Measurements from ENCODE around the gene RAE1. TPM values are rescaled to one million over a fixed set of nuclear protein-coding genes. Genes with fewer than 3 reads are reported as not detected.

The RAE1 gene
- polyA plus RNA-seq, 1 experiment = 39.0 TPM

- POLR2A ChIA-PET = no interaction called here
- TF ChIP-seq CTCF (IDR thresholded peaks at IDR 0.05; ENCODE audit: insufficient read depth, low read depth, low read length) = no peak
- H3K4me3 ChIP-seq (ENCODE audit: low read depth, low read length) = no peak overlapping the region
- DNase-seq (ENCODE audit: low read depth) = no peak
- peaks cover 39% of the 10 kb centered on the region for H3K36me3 ChIP-seq (ENCODE audit: control insufficient read depth, insufficient read depth, low read length)
- no peaks in the 10 kb centered on the region for H3K27me3 ChIP-seq (ENCODE audit: control insufficient read depth, insufficient read depth, low read length)
- CTCF ChIA-PET = interaction anchor here (1.3 kb wide), 1 partner anchor 127 kb away, joined by 3 read pairs; no protein-coding TSS in a partner anchor
These were observed 20.3 kb downstream of the RAE1 start for GRCh38 chr20:57371363-57371762.

- no peak for TF ChIP-seq CTCF (IDR thresholded peaks at IDR 0.05; ENCODE audit: insufficient read depth, low read depth, low read length)
- CTCF ChIA-PET = no interaction called here
- H3K4me3 ChIP-seq (ENCODE audit: low read depth, low read length) = no peak overlapping the region
- peaks cover 36% of the 10 kb centered on the region for H3K36me3 ChIP-seq (ENCODE audit: control insufficient read depth, insufficient read depth, low read length)
- no peak for DNase-seq (ENCODE audit: low read depth)
- POLR2A ChIA-PET = no interaction called here
- no peaks in the 10 kb centered on the region for H3K27me3 ChIP-seq (ENCODE audit: control insufficient read depth, insufficient read depth, low read length)
These were observed 21.1 kb downstream of the RAE1 start for GRCh38 chr20:57372157-57372556.

GRCh38 chr20:57372581-57373350 is 21.7 kb downstream of the RAE1 start:
- TF ChIP-seq CTCF (IDR thresholded peaks at IDR 0.05; ENCODE audit: insufficient read depth, low read depth, low read length) = no peak
- Histone ChIP-seq H3K36me3 (ENCODE audit: control insufficient read depth, insufficient read depth, low read length) (peaks cover 36% of the 10 kb centered on the region), H3K4me3 (ENCODE audit: low read depth, low read length) (no peak overlapping the region), H3K27me3 (ENCODE audit: control insufficient read depth, insufficient read depth, low read length) (no peaks in the 10 kb centered on the region)
- ChIA-PET POLR2A (no interaction called here), CTCF (interaction anchor here (1.5 kb wide), 1 partner anchor 10 kb away, joined by 5 read pairs; no protein-coding TSS in a partner anchor)
- no peak for DNase-seq (ENCODE audit: low read depth)

- TF ChIP-seq CTCF (IDR thresholded peaks at IDR 0.05; ENCODE audit: insufficient read depth, low read depth, low read length) = no peak
These were observed 23.4 kb downstream of the RAE1 start for GRCh38 chr20:57374343-57374930.

GRCh38 chr20:57374931-57375651 is 24.0 kb downstream of the RAE1 start:
- Histone ChIP-seq H3K36me3 (ENCODE audit: control insufficient read depth, insufficient read depth, low read length) (peaks cover 29% of the 10 kb centered on the region), H3K4me3 (ENCODE audit: low read depth, low read length) (no peak overlapping the region), H3K27me3 (ENCODE audit: control insufficient read depth, insufficient read depth, low read length) (no peaks in the 10 kb centered on the region)
- POLR2A ChIA-PET = no interaction called here
- DNase-seq (ENCODE audit: low read depth) = no peak
- TF ChIP-seq CTCF (IDR thresholded peaks at IDR 0.05; ENCODE audit: insufficient read depth, low read depth, low read length) = no peak
- CTCF ChIA-PET = interaction anchor here (0.8 to 2.6 kb wide), 3 partner anchors 16 to 124 kb away, joined by 3 to 8 read pairs (median 6); no protein-coding TSS in a partner anchor

More at GRCh38 chr20:57374343-57374930, 23.4 kb downstream of the RAE1 start:
- no peak for DNase-seq (ENCODE audit: low read depth)
- ChIA-PET CTCF (interaction anchor here (1.5 to 2.6 kb wide), 2 partner anchors 9 to 124 kb away, joined by 5 to 8 read pairs; no protein-coding TSS in a partner anchor), POLR2A (no interaction called here)
- peaks cover 32% of the 10 kb centered on the region for H3K36me3 ChIP-seq (ENCODE audit: control insufficient read depth, insufficient read depth, low read length)
- no peak overlapping the region for H3K4me3 ChIP-seq (ENCODE audit: low read depth, low read length)
- H3K27me3 ChIP-seq (ENCODE audit: control insufficient read depth, insufficient read depth, low read length) = no peaks in the 10 kb centered on the region
